ENCODE measurements around the gene DZIP3.
A peak's percentile ranks its signal among the peaks of the same experiment; 100 is the strongest.

DZIP3 gene

DNA sequence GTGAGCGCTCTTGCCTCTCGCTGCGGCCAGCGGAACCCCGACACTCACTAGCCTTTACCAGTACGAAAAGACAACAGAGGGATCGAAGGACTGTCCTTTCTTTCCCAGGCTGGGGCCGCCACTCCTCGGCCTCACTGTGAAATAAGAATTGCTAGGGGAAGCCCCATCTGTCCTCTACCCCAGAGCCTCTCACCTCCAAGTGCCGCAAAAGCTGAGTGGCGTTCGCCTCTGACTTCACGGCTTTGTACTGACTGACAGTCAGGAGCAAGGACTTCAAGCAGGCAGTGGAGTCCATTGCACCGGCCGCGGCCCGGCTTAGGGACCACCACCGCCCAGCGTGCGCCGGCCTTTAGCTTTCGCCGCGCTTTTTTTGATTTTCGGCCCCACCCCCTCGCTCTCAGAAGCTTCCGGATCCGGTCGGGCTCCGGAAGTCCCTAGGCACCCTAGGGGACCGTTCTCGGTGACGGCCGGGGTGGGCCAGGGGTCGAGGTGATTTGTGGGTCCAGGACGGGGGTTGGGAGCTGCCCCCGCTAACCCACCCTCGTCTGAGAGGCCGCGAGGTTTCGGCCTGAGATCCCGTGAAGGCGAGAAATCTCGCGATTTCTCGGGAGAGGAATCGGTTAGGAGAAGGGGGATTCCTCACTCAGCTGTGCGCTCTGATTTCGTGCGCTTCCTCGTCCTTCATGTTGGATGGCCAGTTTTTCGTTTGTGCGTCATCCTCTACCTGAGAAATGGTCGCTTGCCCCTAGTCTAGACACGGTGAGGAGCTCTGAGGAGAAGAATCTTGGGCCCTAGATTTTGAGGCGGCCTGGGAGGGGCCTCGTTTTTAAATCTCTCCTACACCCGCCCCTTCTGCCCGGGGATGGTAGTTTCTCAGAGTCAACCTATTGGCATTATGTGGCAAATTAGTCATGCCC is at the start of gene DZIP3, which contains the start of gene CIP2A:
Gene DZIP3, plus strand, starts transcription at position 642 of the 917 bp plus-strand sequence. CDS start 15,685 bp downstream, outside the sequence.
Gene CIP2A, minus strand, starts transcription at position 358 of the 917 bp plus-strand sequence. Its CDS starts 63 bp downstream, at position 295.
- DNase-seq, result peak; percentile 55

DNA sequence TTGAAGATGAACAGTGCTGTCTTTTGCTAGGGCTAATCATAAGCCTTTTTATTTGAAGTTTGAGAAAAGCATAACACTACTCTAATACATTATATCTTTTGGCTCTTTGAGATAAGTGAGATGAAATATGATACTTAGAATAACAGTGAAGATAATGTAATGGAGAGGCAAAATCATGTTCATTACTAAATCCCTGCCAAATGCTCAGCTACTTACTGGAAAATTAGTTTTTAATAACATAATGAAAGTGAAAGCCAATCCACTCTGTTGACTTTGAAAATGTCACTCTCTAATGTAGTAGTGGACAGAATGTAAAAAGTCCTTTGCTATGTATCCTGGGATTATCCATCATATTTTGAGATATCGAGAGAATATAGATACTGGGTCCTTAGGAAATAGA is 43.3 kb upstream of the DZIP3 start:
- DNase-seq, result no peak

DNA sequence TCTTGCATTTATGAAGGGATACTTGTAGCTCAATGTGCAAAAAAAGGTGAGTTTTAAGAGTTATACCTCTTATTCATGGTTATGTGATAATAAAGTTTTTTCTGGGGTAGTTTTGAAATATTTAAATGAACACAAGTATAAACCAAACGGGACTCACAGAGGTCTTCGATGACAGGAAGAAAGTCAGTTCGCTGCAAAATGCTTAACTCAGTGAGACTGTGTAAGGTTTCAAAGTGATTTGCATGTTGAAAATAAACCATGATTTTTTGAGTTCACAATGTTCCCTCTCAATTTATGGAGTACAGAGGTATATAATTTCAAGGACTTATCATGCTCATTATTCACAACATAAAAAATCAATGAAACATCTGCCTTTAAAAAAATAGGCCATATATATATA is 42.8 kb upstream of the DZIP3 start:
- DNase-seq, result no peak

- DNase-seq, result no peak
Measured at GRCh38 chr3:108548304-108548703, 41.2 kb upstream of the DZIP3 start.

DNA sequence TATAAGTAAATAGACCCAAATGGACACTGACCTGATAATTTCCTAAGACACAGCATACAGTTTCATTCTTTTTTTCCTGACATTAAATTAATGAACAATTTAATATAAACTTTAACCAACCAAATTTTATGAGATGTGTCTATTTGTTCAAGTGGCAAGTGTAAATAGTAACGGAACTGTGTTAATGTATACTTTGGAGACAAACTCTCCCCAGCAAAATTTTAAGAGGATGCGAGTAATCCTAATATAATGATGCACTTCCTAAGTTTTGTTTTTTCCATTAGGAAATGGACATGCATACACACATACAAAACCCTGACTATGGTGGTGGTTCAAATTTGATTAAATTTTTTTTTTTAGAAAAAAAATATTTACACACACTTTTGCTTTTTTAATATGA is 40.6 kb upstream of the DZIP3 start:
- DNase-seq, result no peak

- DNase-seq, result peak; percentile 14
Measured at GRCh38 chr3:108552267-108553159, 37.0 kb upstream of the DZIP3 start.

GRCh38 chr3:108554229-108554628 is 35.3 kb upstream of the DZIP3 start:
- no peak for DNase-seq

DNA sequence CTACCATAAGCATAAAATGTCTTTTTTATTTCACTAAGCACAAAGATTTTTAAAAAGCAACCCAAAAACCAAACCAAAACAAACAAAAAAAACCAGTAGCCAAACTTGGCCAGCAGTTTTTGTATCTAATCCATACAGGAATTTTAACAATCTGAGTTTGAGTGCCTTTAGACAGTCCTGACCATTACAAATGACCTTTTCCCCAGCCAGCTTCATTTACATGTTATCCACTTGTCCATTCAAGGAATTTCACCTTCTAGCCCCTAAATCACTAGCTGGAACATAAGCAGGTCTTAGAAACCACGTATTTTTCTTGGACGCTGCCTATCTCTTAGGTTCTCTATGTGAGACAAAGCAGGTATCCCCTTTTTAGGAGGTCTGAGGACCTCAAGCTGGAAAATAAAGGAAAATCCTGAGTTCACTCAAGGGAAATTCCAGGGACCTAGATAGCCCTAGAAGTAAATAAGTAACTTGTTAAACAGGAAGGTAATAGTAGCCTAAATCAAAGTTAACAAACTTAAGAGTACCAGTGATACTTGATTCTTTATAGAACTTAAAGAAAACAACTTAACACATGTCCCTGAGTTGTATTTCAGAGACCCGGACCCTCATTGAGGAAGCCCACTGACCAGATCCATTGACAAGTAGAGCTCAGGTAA is 34.5 kb upstream of the DZIP3 start:
- no peak for DNase-seq

DNA sequence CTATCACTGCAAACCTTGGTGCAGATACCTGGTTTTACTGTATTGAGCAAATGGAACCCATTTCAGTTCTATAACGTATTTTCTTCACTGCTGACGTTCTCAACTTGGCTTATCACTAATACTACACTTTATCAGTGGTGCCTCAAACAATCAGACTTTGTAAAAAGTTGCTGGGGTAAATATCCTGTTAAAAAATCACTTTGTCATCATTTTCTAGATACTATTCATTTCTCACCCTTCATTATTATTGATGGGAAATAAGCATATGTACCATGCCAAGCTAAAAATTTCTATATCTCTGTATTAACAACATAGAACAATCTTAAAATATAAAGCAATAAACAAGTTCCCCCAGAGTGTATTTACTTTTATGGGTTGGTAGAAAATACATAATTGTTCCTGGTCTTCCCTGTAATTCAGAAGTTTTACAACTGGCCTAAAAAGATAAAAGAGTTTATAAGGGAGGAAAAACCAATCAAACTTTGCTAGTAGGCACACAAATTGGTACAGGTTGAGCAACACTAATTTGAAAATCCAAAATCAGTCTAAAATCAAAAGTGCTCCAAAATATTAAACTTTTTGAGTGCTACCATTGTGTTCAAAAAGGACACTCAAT is 33.4 kb upstream of the DZIP3 start:
- DNase-seq, result no peak

GRCh38 chr3:108562565-108562964 is 27.0 kb upstream of the DZIP3 start:
- DNase-seq, result no peak

DNA sequence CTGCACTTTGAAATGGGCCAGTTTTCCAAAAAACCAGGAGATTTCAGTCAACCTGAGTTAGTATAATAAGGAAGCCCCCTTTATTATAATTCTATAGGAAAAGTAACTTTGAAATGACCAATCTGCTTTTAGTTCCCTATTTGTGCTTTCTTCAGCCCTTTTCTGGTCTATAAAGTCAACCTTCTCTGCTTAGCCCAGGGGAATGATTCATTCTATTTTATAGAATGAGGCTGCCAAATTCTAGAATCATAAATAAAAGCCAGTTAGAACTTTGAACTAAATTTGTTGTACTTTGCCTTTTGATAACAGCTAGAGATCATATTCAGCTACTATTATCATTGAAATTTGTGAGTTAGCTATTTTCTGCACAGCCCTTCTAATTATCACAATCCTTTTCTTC is 25.0 kb upstream of the DZIP3 start:
- no peak for DNase-seq

- DNase-seq, result no peak
Measured at GRCh38 chr3:108565506-108565905, 24.0 kb upstream of the DZIP3 start.

GRCh38 chr3:108566599-108566998 is 22.9 kb upstream of the DZIP3 start:
- no peak for DNase-seq

DNA sequence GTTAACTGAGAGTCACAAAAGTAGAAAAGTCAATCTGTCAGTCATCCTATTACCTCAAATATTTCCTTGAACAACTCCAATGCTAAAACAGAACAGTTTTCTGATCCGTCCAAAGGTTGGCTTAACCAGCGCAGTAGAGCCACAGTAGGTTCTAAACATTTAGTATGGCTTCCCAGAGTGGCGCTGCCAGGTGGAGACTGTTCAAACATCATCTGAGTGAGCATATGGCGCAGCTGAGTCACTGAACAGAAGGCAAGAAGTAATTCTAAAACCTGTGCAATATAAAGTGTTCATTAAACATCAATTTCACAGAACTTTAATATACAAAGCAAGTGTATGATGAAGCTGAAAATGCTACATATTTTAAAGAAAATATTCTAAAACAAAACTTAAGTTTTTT is 20.2 kb upstream of the DZIP3 start:
- DNase-seq, result no peak

- no peak for DNase-seq
Measured at GRCh38 chr3:108578064-108578463, 11.5 kb upstream of the DZIP3 start.

DNA sequence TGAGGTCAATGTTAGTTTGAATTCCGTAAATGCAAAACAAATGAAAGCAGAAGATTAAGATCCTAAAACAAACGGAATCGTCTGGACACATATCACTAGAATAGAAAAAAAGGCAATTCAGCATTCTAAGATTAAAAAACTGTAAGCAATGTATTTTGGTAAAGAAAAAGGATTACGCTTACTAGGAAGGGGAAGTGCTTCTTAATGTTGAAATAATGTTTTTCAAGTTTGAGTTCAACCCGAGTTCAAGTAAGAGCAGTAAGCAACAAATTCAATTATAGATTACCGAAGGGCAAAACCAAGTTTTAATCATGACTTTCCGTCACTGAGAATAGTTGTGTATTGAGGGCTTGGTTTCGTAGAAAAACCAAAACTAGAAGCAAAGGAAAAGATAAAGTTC is 921 bp upstream of the DZIP3 start:
- DNase-seq, result no peak

DNA sequence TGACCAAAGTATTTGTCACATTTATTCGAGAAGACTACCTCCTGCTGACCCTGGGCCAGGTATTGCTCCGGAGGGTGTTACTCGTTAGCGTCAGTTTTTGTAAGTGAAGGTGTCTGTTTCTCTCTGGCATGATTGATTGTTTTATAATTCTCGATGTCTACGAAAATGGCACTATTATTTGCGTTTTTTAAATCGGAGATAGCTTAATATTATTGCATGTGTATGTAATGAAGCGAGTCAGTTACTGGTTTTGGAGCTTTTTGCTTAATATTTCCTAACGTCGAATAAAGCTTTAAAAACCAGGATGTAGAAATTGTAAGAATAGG is 439 bp downstream of the DZIP3 start:
- no peak for DNase-seq

DNA sequence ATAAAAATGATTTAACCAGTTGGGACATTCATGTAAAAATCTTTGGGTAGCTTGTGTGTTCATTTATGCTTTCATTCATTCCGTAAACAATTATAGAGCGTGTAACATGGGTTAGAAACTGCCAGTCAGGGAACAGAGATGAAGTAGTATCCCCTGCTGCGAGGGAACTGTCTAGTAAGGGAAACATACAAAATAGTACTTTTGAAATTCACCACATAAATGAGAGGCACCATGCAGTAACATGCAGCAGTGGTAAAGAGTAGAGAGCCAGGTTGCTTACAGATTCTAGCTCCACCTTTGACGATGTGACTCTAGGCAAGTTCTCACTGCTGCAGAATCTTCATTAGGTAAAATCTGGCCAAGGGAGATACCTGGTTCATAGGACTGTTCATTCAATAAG is 938 bp downstream of the DZIP3 start:
- no peak for DNase-seq

- DNase-seq, result no peak
Measured at GRCh38 chr3:108595321-108595720, 5.8 kb downstream of the DZIP3 start.

- DNase-seq, result no peak
Measured at GRCh38 chr3:108598375-108598774, 8.9 kb downstream of the DZIP3 start.

- no peak for DNase-seq
Measured at GRCh38 chr3:108599677-108600409, 10.3 kb downstream of the DZIP3 start.
